Adrenal gland (tissue), 5 donors: ENCODE data around the gene SYNPR.

Source experiments
- CTCF ChIP-seq, 6 experiments: fragments of 450-650 bp in 4 of 6; fragments of 200-600 bp in 2 of 6; sonication (generic) in 1 of 6; IDR thresholded peaks; 1 replicate in 5 of 6; 2 replicates in 1 of 6; pipeline versions ENCODE4 v1.5.1 to v1.8.0; 2016 to 2021; ENCODE audit warnings: antibody characterized with exemption in 6 of 6, mild to moderate bottlenecking in 2 of 6, moderate library complexity in 1 of 6
- POLR2A ChIP-seq, 2 donors: fragments of 450-650 bp; IDR thresholded peaks; one replicate each; pipeline ENCODE4 v1.6.1; 2017; ENCODE audit warnings: antibody characterized with exemption in 2 of 2, mild to moderate bottlenecking in 2 of 2, moderate library complexity in 1 of 2
- donor health status: DM: no; HTN: no; CAD: no.

DNA sequence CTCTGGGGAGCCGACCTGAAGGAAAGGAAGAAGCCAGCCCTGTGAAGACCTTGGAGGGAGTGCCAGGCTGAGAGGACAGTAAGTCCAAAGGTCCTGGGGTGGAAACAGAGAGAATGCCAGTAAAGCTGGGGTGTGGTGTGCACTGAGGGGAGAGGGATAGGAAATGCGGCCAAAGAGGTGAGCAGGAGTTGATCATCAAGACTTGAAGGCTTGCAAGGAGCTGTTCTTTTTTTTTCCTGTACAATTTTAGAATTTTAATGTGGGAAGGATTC, 73.8 kb downstream of the SYNPR start:
- TF ChIP-seq CTCF (IDR thresholded peaks at IDR 0.05) (no peak), POLR2A (IDR thresholded peaks at IDR 0.05) (no peak)
